ENCODE measurements around the gene MPDZ. TPM values are rescaled to one million over a fixed set of nuclear protein-coding genes. Genes with fewer than 3 reads are reported as not detected.

Gene MPDZ
- total RNA-seq, 4 donors from 2014 or later, result 5.4 to 11.4 (median 10.2) TPM

- WGBS, 2 donors, result 93 to 94% methylated on average over 4 of the region's 4 CpGs
- DNase-seq (ENCODE audit: low spot score in 2 of 2), result no peak
- TF ChIP-seq POLR2A (IDR thresholded peaks at IDR 0.05), result no peak
- TF ChIP-seq, protein P1, sequence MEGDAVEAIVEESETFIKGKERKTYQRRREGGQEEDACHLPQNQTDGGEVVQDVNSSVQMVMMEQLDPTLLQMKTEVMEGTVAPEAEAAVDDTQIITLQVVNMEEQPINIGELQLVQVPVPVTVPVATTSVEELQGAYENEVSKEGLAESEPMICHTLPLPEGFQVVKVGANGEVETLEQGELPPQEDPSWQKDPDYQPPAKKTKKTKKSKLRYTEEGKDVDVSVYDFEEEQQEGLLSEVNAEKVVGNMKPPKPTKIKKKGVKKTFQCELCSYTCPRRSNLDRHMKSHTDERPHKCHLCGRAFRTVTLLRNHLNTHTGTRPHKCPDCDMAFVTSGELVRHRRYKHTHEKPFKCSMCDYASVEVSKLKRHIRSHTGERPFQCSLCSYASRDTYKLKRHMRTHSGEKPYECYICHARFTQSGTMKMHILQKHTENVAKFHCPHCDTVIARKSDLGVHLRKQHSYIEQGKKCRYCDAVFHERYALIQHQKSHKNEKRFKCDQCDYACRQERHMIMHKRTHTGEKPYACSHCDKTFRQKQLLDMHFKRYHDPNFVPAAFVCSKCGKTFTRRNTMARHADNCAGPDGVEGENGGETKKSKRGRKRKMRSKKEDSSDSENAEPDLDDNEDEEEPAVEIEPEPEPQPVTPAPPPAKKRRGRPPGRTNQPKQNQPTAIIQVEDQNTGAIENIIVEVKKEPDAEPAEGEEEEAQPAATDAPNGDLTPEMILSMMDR (IDR thresholded peaks at IDR 0.05), result no peak
- no peak overlapping the region for H3K4me3 ChIP-seq (ENCODE audit: low read depth, poor library complexity, severe bottlenecking)
- intact Hi-C loops (cut with DNase I; ENCODE audit: low total_unique reads), result no loop called here
Measured at GRCh38 chr9:13173553-13173952, 105.9 kb downstream of the MPDZ start.

DNA sequence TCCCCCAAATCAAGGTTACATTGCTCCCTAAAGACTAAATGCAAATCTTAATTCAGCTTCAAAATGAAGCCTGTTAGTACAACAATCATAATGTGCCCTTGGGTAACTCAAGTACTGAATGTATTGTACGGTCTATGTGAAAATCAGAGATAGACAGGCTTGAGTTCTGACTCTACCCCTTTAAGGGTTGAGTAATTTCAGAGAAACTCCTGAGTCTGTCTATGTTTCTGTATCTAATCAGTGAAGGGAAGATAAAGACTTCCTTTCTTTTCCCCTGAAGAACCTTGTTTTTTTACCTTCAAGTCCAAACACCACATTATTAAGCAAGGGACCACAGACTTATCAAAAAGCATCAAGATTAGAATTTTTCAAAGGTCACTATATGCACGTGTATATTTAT lies 108.2 kb downstream of the MPDZ start:
- no peak overlapping the region for H3K4me3 ChIP-seq (ENCODE audit: low read depth, poor library complexity, severe bottlenecking)
- TF ChIP-seq, protein P1 (IDR thresholded peaks at IDR 0.05), result no peak
- TF ChIP-seq POLR2A (IDR thresholded peaks at IDR 0.05), result no peak
- DNase-seq (ENCODE audit: low spot score in 2 of 2), result no peak
- WGBS, 2 donors, result 81 to 89% methylated on average over 2 of the region's 2 CpGs
- intact Hi-C loops (cut with DNase I; ENCODE audit: low total_unique reads), result no loop called here

GRCh38 chr9:13166996-13167395 lies 112.5 kb downstream of the MPDZ start:
- TF ChIP-seq POLR2A (IDR thresholded peaks at IDR 0.05), result no peak
- TF ChIP-seq, protein P1 (IDR thresholded peaks at IDR 0.05), result no peak
- DNase-seq (ENCODE audit: low spot score in 2 of 2), result no peak
- WGBS, 2 donors, result 96 to 99% methylated on average over 2 of the region's 2 CpGs
- intact Hi-C loops (cut with DNase I; ENCODE audit: low total_unique reads), result no loop called here
- no peak overlapping the region for H3K4me3 ChIP-seq (ENCODE audit: low read depth, poor library complexity, severe bottlenecking)

DNA sequence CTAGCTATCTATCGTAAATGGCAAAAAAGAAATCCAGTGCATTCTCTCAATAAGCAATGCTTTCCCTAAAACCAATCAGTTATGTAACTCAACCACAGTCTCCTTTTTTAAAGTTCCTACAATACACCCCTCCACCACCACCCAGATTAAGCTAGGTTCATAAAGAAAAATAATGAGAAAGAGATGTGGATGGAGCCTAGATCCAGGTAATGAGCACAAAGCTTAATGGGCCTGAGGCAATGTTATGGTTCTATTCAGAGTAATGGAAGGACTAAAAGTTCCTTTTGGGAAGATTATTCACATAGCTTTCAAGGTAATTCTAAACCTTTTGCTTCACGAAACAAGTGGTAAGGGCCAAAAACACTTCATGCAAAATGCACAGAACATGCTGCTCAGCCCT lies 113.5 kb downstream of the MPDZ start:
- TF ChIP-seq, protein P1 (IDR thresholded peaks at IDR 0.05), result no peak
- TF ChIP-seq POLR2A (IDR thresholded peaks at IDR 0.05), result no peak
- no peak for DNase-seq (ENCODE audit: low spot score in 2 of 2)
- 93 to 98% methylated on average over 2 of the region's 2 CpGs for WGBS, 2 donors
- intact Hi-C loops (cut with DNase I; ENCODE audit: low total_unique reads), result no loop called here
- no peak overlapping the region for H3K4me3 ChIP-seq (ENCODE audit: low read depth, poor library complexity, severe bottlenecking)

DNA sequence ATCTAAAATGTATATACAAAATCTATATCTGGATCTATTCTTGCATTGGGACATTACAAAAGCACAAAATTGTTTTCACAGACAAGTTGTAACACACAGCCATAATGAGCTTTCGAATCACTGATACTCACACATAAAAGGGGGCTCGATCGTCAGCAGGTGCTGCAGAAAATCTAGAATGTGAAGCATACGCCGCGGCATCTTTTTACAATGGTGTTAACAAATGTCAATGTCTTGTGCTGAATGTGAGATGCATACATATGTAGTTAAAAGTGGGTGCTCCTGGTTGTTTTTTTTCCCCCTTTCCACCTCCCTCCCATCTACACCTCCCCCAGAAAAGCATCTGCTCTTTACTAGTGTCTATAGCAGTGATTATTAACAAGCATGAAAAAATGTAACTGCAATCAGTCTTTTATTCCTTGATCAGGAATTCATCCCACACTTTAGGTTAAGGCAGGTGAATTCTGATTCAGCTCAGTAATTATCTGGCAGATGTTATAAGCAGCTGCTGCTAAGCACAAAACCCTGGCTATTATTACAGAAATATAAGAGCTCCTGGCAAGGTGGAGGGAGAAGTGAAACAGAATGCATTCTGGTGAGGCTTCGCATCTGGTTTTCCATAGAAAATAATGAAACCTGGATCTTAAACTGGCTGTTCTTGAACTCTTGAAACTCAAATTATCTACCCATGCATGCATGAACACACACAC lies 114.1 kb downstream of the MPDZ start:
- intact Hi-C loops (cut with DNase I; ENCODE audit: low total_unique reads), result no loop called here
- TF ChIP-seq POLR2A (IDR thresholded peaks at IDR 0.05), result no peak
- TF ChIP-seq, protein P1 (IDR thresholded peaks at IDR 0.05), result no peak
- 84 to 93% methylated on average over 7 of the region's 7 CpGs for WGBS, 2 donors
- no peak for DNase-seq (ENCODE audit: low spot score in 2 of 2)
- H3K4me3 ChIP-seq (ENCODE audit: low read depth, poor library complexity, severe bottlenecking), result no peak overlapping the region

- H3K4me3 ChIP-seq (ENCODE audit: low read depth, poor library complexity, severe bottlenecking), result no peak overlapping the region
- no peak for DNase-seq (ENCODE audit: low spot score in 2 of 2)
- WGBS, 2 donors, result 96 to 99% methylated on average over 2 of the region's 2 CpGs
- TF ChIP-seq, protein P1 (IDR thresholded peaks at IDR 0.05), result no peak
- no peak for TF ChIP-seq POLR2A (IDR thresholded peaks at IDR 0.05)
- intact Hi-C loops (cut with DNase I; ENCODE audit: low total_unique reads), result no loop called here
Measured at GRCh38 chr9:13163946-13164345, 115.5 kb downstream of the MPDZ start.
